Stimulated activated CD4-positive, alpha-beta T cell treated with anti-CD3 and anti-CD28 coated beads, Interleukin-15, amount 100 ng/mL, for 48 hours (primary cell): ENCODE results near the gene ZNF275.
"Not testable (repeated sequence)": the region's sequence is repeated elsewhere in the genome, so short reads cannot be mapped to it uniquely, and the experiment has no call there.

Experiments used
- DNase-seq, 2 donors: peaks; one replicate each; pipeline ENCODE4 v3.0.0-alpha.2; 2020; ENCODE audit warnings: low read depth in 2 of 2

Gene ZNF275

DNA sequence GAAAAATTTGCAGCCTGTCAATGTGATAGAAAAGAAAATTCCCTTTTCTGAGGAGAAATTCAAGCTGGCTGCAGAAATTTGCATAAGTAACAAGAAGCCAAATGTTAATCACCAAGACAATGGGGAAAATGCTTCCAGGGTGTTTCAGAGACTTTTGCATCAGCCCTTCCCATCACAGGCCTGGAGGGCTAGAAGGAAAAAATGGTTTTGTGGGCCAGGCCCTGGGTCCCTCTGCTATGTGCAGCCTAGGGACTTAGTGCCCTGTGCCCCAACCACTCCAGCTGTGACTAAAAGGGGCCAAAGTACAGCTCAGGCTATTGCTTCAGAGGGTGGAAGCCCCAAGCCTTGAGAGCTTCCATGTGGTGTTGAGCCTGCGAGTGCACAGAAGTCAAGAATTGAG, 23.9 kb downstream of the ZNF275 start:
- DNase-seq = no peak

DNA sequence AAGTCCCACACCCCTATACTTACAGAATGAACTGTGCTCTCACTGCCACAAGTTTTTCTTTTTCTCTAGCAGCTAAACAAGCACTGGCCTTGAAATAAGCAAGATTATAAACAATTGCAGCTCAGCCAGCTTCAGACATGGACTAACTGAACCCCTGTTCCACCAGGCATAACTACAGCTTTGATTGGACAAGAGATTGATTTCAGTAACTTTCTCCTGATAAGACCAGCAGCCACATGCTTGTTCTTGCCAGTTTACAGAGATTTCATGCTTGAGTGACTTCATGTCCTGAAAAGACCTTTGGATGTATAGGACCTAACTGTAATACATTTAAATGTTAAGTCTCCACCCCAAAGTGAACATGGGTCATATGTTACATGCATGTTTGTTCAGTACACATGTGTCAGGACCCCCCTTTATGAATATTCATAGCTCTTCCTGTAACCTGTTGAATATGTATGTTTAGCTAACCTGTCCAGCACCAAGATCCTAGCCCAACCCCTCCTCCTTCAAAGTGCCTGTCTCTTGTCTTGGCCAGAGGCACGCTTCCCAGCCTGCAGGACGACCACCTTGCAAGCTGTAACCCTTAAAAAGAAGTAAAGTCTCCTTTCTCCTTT, 27.9 kb downstream of the ZNF275 start:
- no peak for DNase-seq

DNA sequence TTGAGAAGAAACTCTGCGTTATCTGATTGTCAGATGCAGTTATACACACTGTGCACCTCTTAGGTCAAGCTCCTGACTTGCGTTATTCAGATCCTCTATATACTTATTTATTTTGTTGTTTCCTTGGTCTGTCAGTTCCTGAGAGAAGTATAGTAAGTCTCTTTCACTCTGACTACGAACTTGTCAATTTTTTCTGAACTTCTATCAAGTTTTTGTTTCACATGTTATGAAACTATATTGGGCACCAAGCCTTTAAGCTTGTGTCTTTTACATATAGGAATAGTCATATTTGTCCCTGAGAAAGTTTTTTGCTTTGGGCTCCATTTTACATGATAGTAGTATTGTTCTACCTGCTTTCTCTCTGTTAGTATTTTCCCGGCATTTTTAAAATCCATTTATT, 31.7 kb downstream of the ZNF275 start:
- no peak for DNase-seq

DNA sequence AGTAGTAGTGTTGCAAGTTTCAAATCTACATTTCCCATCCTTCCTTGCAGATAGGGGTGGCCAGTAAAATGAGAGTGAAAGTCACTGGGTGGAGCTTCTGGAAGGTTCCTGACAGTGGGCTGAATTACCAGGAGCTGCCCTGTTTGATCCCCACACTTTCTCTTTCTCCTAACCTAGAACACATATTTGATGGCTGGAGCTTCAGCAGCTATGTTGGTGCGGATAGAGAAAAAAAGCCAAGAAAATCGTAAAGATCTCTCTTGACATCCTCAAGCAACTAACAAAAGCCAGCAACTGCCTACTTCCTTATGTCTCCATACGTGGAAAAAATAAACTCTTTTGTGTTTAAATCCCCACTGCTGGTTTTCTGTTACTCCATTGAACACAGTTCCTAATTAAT, 32.2 kb downstream of the ZNF275 start:
- no peak for DNase-seq

DNA sequence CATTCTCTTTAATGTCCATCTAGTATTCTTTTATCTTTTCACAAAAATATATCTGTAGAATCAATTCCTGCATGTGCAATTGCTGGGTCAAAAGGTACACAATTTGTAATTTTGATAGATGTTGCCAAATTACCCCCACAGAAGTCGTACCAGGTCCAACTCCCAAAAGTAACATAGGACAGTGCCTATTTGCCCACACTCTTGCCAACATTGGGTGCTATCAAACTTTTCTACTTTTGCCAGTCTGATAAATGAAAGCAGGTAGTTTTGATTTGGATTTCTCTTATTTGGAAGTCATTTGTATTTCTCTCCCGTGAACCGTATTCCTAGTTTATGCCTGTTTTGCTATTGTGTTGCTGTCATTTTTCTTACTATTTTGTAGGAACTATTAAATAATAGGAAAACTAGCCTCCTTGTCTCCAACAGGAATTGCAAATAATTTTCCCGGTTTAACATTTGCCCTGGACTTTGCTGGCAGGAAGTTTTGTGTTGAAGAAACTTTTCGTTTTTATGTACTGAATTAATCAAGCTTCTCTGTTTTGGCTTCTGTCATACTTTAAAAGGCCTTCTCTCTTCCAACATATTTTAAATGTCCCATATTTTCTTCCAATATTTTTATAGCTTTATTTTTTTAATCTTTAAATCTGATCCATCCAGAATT, 33.1 kb downstream of the ZNF275 start:
- no peak for DNase-seq

DNA sequence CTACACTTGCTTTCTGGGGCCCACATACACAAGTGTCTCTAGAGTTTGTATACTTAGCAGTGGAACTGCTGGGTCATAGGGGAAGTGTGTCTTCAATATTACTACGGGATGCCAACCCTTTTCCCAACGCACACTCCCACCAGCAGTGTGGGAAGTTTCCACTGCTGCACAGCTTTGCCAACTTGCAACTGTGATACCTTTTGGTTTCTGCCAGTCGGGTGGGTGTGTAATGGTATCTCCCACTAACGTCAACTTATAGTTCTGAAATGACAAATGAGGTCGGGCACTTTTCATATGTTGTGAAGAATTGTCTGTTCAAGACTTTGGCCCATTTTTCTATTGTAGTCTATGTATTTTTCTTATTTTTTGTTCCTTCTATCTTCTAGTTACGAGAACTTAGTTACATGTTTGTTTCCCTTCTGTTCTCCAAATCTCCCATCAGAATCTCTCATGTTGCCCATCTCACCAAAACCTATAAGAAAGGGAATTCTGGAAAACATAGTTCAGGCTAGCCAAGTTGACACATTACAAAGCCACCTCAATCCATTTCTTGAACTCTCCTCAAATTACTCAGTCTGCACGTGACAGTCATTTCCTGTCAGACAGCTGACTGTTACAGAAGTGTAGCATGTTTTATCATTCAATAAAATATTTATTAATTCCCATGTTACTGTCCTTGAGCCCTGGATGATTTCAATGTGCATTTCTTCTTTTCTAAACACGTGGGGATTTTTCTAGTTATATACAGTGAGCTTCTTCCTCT, 36.5 kb downstream of the ZNF275 start:
- DNase-seq = no peak

DNA sequence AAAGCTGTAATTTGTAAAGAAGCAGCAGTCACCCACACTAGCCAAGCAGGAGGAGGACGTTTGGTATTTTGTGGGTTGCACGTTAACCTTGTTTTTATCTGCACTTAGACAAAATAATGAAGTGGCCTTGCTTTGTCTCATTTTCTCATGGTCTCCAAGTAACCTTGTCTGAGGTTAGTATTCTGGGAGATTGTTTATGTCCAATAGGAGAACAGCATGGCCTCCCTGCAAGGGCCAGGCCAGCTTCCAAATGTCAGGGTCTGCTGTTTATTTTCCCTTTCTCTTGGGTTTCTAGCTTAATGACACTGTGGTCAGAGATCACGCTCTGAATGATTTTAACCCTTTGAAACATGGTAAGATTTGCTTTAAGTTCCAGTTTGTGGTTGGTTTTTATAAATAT, 37.3 kb downstream of the ZNF275 start:
- no peak for DNase-seq

DNA sequence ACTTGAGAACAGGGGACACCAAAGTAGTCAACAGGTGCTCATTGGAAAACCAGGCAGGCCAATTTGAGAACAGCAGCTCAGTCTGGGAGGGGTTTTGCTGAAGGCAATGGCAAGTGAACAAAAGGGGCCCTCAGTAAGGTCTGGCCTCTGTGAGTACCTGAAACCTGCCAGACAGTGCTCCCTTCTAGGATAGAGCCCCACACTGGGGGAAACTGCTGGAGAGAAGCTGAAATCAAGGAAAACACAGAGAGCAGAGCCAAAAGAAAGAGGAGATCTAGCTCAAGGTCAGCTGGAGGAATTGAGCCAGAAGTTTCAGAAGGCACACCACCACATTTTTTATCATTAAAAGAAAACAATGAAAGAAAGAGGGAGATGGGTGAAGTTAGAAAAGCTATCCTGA, 39.0 kb downstream of the ZNF275 start:
- DNase-seq = no peak

DNA sequence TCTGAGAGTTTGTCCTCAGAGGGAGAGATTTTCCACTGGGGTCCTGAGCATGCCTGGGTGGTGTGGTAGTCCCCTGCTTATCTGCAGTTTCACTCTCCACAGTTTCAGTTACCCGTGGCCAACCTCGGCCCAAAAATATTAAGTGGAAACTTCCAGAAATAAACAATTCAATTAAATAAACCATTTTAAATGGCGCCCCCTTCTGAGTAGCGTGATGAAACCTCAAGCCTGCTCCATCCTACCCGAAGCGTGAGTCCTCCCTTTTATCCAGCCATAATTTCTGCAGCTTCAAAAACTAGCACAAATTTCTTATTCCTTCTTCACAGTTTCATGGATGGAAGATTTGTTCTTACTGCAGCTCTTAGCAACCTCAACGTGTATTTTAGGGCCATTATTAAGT, 40.5 kb downstream of the ZNF275 start:
- DNase-seq = no peak

DNA sequence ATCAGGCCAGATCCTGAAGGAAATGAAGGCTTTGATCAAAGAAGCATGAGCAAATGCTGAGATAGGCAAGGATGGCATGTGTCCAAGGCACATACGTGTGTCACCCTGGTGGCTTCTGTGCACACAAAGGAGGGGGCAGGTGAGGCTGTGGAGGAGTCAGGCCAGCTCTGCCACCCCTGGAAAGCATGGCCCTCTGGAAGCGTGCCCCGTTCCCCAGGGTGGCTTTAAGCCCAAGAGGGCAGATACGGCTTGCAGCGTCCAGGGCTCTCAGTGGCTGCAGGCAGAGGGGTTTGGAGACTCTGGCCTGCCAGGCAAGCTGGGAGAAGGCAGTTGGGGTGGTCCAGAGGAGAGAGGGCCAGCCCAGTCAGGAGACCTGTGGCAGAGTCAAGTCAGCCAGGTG, 41.6 kb downstream of the ZNF275 start:
- no peak for DNase-seq

DNA sequence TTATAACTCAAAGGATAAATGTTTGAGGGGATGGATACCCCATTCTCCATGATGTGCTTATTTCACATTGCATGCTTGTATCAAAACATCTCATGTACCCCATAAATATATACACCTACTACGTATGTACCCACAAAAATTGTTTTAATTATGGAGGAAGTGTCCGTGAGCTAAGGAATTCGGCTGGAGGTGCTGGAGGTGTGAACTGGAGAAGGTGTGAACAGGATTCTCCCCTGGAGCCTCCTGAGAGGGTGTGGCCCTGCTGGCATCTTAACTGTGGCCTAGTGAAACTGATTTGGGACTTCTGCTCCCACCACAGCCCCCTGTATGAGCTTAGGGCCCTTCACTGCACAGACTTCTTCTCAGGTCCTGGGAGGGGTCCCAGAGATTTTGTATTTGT, 43.8 kb downstream of the ZNF275 start:
- DNase-seq = no peak

DNA sequence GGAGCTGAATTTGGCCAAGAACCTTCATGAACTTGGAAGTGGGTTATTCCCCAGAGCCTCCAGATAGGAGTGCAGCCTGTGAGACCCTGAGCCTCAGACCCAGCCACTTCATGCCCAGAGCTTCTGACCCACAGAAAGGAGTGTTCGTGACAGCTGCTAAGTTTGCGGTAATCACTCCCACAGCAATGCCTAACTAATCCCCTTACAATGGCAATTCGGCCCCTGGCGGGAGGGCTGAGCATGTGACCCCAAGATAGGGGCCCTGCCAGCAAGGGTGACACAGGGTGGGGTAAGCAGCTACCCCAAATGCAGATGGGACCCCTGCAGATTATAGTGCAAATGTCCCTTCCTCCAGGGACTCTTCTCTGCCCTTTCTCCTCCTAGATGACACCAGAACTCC, 44.7 kb downstream of the ZNF275 start:
- DNase-seq = no peak

DNA sequence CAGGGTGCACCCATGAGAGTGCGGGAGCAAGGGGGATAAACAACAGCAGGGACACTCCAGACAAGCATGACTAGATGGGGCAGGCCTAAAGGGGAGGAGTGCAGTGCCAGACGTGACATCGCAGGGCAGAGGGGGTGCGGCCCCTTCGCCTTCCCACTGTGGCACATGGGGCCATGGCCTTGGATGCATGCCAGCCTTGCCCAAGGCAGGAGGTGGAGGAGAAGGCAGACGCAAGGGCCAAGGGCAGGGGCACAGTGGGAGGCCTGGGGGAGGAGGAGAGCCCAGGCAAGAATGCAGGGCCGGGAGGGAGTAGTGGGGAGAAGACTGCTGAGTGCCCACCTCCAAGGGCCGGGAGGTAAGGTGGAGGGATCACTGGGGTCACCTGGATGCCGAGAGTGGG, 45.6 kb downstream of the ZNF275 start:
- no peak for DNase-seq

DNA sequence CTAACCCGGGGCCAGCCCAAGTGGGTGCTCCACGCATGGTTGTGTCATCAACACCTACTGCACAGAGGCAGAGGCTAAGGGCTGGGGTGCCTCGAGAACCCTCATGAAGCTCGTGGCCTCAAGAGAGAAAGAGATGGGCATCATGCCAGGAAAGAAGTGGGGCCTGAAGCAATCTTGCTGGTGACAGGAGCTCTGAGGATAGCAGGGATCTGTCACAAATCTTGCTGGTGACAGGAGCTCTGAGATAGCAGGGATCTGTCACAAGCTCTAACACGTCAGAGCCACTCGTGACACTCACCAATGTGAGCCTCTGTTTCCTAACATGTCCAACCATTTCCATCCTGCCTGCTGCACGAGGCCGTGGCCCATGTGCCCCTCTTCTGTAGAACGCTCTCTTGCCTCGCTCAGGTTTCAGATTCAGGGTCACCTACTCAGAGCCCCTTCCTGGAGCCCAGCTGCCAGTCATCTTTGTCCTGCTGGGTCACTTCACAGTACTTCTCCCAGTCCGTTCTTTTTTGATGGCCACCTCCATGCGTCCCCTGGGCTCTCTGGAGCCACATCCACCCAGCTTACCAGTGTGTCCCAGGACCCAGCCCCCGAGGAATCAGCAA, 46.1 kb downstream of the ZNF275 start:
- no peak for DNase-seq

DNA sequence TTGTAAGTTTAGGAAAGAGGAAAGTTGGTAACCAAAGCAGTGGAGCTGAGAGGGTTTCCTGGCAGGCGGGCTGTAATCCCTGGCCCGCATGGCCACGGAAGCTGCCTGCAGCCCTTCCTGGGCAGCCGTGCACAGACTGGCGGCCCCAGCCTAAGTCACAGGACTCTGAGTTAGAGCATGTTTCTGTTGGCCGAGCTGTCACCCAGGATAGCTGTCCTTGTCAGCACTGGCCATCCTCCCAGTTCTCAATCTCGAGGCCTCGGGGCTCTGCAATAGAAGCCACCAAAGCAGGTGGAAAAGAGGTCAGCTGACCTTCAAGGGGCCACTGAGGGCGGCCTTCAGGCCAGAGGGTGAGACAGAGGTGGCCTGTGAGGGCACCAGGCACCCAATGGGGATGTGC, 46.7 kb downstream of the ZNF275 start:
- DNase-seq = no peak

DNA sequence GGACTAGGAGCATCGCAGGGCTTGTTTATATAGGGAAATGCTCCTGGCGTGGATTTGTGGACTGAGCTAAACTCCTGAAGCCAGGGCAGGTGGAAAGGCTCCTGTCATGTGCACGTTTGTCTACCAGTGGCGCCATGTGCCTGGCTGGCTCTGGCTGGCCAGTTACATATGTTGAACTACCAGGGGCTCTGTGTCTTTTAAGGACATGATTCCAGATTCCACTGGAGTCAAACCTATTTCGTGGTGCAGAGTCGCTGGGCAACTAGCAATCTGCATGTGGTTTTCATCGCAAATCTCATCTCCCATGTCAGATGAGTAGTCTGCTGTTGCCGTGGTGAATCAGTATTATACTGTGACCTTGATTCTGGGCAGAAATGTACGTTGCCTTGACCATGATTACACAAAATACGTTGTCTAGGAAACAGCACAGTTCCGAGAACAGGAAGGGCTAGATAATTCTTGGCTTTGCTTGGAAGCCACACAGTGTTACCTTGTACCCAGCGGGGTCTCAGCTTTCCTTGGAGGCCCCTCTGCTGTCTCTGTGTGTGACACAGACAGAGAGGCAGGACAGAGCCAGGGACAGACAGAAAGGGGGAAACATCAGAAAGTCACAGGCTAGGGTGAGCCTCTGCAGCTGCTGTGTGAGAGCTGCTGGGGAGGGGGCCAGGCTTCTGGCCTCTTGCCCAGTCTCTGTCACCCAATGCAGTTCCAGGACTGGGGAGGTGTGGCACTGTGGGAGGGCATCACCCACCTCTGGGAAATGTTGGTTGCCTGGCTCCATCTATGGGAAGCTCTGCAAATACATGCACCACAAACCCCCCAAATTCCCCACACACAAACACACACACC, 48.0 kb downstream of the ZNF275 start:
- peak in 1 of 2 donors; percentile 7 for DNase-seq

DNA sequence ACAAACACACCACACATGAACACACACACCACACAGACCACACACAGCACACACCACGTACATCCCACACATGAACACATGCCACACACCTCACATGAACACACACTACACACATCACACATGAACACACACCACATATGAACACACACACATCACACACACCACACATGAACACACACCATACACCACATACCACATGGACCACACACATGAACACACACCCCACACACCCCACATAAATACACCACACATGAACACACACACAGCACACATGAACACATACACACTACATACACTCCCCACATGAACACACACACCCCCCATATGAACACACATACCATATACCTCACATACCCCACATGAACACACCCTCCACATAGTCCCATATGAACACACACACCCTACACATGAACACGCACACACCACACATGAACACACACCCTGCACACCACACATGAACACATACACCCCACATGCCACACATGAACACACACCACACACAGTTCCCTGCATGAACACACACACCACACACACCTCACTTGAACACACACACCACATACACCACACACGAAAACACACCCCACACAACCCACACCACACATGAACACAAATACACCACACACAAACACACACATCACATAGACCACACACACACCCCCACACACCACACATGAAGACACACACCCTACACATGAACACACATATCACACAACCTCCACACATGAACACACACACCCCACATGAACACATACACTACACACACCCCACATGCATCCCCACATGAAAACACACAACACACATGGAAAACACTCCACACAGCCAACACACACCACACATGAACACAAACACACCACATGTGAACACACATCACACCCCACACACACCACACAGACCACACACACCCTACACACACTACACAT, 48.9 kb downstream of the ZNF275 start:
- DNase-seq = no peak

DNA sequence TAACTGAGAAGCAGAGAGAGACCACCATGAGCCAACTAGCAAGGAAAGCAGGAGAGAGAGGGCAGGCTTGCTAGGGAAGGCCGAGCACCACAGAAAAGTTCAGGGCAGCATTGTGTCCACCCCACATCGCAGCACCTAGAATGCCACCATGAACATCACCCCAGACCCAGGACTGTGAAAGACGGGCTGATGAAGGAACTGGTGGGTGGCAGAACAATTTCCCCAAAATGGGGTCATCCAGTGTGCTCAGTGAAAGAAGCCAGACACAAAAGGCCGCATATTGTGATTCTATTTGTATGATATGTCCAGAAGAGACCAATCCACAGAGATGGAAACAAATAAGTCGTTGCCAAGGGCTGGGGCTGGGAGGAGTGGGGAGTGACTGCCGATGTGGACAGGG, 50.4 kb downstream of the ZNF275 start:
- DNase-seq = no peak

DNA sequence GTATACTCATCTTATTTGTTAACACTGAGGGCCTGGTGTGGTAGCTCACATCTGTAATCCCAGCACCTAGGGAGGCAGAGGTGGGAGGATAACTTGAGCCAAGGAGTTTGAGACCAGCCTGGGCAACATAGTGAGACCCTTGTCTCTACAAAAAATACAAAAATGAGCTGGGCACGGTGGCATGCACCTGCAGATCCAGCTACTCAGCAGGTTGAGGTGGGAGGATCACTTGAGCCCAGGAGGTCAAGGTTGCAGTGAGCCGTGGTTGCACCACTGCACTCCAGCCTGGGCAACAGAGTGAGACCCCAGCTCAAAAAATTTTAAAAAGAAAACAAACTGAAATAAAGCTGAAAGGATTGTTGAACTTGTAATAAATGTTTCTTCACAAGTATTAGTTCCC, 51.0 kb downstream of the ZNF275 start:
- not testable (repeated sequence) for DNase-seq

DNA sequence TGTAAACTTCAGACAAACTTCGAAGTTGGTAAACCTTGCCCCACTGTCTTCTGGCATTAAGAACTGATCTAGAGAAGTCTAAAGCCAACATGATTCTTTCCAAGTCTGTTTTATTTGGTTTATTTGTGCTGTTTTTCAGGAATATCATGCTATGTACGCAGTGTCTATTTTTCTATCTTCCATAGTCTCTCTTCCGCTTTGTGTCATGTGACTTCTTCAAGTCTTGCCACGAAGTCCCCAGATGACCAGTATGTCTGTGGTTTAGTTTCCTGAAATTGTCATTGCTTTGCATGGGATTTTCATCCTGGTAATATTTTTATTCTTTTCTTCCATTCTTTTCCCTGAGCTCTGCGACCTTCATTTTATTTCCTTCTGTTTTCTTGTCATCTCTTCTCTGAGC, 52.1 kb downstream of the ZNF275 start:
- no peak for DNase-seq

DNA sequence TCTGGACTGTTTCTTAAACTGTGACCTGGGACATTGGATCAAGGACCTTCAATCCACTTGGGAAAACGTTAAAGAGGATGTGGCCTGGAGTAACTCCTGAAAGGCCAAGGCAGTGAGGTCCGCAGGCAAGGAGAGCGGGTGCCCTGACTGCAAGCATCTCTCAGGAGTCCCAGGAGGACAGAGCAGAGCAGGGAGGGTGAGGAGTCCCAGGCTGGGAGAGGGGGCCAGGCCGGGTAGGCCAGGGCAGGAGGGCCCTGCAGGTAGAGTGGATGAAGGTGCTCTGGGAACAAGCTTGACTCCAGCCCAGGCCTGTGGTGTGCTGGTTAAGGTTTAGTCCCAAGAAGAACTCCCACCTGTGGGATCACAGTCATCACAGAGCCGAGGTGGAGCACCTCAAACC, 53.4 kb downstream of the ZNF275 start:
- no peak for DNase-seq
